Measurements from ENCODE around the gene PMF1.

DNA sequence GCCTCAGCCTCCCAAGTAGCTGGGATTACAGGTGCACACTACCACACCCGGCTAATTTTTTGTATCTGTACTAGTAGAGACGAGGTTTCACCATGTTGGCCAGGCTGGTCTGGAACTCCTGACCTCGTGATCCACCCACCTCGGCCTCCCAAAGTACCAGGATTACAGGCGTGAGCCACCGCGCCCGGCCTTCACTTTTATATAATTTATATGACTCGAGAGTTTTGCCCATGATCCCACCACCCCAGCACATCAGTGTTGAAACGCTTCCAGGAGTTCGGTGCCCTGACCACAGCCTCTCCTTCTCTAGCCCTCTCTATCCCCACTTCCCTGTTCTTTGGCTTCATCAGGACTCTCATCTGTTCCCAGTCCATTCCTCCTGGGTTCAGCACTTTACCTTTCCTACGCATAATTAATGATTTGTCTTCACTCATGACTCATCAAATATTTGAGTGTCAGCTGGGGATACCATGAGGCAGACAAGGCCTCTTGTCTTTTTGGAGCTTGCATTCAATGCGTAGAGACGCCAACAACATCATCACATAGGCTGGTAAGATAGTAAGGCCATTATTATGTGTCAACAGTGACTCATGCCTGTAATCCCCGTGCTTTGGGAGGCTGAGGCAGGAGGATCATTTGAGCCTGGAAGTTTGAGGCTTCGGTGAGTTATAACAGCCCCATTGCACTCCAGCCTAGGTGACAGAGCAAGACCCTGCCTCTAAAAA, 1.4 kb downstream of the PMF1 start:
- TF ChIP-seq POLR2AphosphoS5 (IDR thresholded peaks at IDR 0.05; ENCODE audit: low read depth, low read length) (no peak), TAF1 (IDR thresholded peaks at IDR 0.05; ENCODE audit: borderline replicate concordance, insufficient read depth, low read length) (no peak)
- TF ChIP-seq, protein P1, sequence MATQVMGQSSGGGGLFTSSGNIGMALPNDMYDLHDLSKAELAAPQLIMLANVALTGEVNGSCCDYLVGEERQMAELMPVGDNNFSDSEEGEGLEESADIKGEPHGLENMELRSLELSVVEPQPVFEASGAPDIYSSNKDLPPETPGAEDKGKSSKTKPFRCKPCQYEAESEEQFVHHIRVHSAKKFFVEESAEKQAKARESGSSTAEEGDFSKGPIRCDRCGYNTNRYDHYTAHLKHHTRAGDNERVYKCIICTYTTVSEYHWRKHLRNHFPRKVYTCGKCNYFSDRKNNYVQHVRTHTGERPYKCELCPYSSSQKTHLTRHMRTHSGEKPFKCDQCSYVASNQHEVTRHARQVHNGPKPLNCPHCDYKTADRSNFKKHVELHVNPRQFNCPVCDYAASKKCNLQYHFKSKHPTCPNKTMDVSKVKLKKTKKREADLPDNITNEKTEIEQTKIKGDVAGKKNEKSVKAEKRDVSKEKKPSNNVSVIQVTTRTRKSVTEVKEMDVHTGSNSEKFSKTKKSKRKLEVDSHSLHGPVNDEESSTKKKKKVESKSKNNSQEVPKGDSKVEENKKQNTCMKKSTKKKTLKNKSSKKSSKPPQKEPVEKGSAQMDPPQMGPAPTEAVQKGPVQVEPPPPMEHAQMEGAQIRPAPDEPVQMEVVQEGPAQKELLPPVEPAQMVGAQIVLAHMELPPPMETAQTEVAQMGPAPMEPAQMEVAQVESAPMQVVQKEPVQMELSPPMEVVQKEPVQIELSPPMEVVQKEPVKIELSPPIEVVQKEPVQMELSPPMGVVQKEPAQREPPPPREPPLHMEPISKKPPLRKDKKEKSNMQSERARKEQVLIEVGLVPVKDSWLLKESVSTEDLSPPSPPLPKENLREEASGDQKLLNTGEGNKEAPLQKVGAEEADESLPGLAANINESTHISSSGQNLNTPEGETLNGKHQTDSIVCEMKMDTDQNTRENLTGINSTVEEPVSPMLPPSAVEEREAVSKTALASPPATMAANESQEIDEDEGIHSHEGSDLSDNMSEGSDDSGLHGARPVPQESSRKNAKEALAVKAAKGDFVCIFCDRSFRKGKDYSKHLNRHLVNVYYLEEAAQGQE (IDR thresholded peaks at IDR 0.05; ENCODE audit: insufficient read depth in 1 of 2, low read depth in 2 of 2, low read length in 2 of 2): no peak

Data from PFSK-1 (cell line).